Caco-2 (cell line): ENCODE data around the gene MCC. TPM values are rescaled to one million over a fixed set of nuclear protein-coding genes. Genes with fewer than 3 reads are reported as not detected.
"Not testable (repeated sequence)": the region's sequence is repeated elsewhere in the genome, so short reads cannot be mapped to it uniquely, and the experiment has no call there.

Source experiments
- BruUV-seq: library from RNA; stranded (reverse); fragments of 400-500 nt; replicated peaks from 2 replicates; lab custom pipeline; 2021; lab: Mats Ljungman, UMichigan
- CTCF ChIA-PET: fragments of 300-600 bp; sonication (Branson Sonifier 250); formaldehyde crosslinking; loops from one replicate; lab custom pipeline; 2022; ENCODE audit warnings: antibody characterized with exemption; lab: Charles Lee
- POLR2A ChIA-PET: fragments of 300-600 bp; sonication (Branson Sonifier 250); formaldehyde crosslinking; loops from one replicate; lab custom pipeline; 2022; ENCODE audit warnings: antibody characterized with exemption; lab: Charles Lee
- DNase-seq, 2 experiments: peaks; one replicate each; pipeline versions ENCODE4 v3.0.0 to v3.0.0-alpha.2; 2020 to 2022
- H3K27me3 ChIP-seq: replicated peaks from 2 replicates; pipeline ENCODE4 v1.6.0; 2011; ENCODE audit warnings: low read length; ENCODE audit not compliant: control insufficient read depth, insufficient read depth
- H3K36me3 ChIP-seq: 2 replicates; pipeline ENCODE4 v1.5.1; 2011; ENCODE audit warnings: low read length; ENCODE audit not compliant: control insufficient read depth, insufficient read depth
- H3K4me1 ChIP-seq: fragments of 250-450 bp; sonication (Bioruptor Pico); 2 replicates; pipeline ENCODE4 v1.5.1; 2020; ENCODE audit warnings: mild to moderate bottlenecking
- H3K4me3 ChIP-seq: 2 replicates; pipeline ENCODE4 v1.5.1; 2011; ENCODE audit warnings: low read depth, mild to moderate bottlenecking, control low read depth, low read length
- H3K9me3 ChIP-seq: fragments of 250-450 bp; sonication (Bioruptor Pico); 2 replicates; pipeline ENCODE4 v1.5.1; 2020; ENCODE audit warnings: mild to moderate bottlenecking, moderate library complexity
- H3K27ac Mint-ChIP-seq: one replicate; pipeline ENCODE4 v1.8.0; 2022; ENCODE audit warnings: mixed read lengths; ENCODE audit not compliant: unreplicated experiment
- H3K27me3 Mint-ChIP-seq: one replicate; pipeline ENCODE4 v1.8.0; 2022; ENCODE audit warnings: mixed read lengths; ENCODE audit not compliant: insufficient read depth, unreplicated experiment
- H3K36me3 Mint-ChIP-seq: one replicate; pipeline ENCODE4 v1.8.0; 2022; ENCODE audit warnings: mild to moderate bottlenecking, mixed read lengths; ENCODE audit not compliant: insufficient read depth, unreplicated experiment
- H3K4me1 Mint-ChIP-seq: one replicate; pipeline ENCODE4 v1.8.0; 2022; ENCODE audit warnings: low read depth, mixed read lengths; ENCODE audit not compliant: unreplicated experiment
- H3K4me3 Mint-ChIP-seq: one replicate; pipeline ENCODE4 v1.8.0; 2022; ENCODE audit warnings: mild to moderate bottlenecking, moderate library complexity, mixed read lengths; ENCODE audit not compliant: unreplicated experiment
- H3K9me3 Mint-ChIP-seq: one replicate; pipeline ENCODE4 v1.8.0; 2022; ENCODE audit warnings: mixed read lengths; ENCODE audit not compliant: unreplicated experiment
- intact Hi-C: fragments of 100-400 bp; cut with micrococcal nuclease; formaldehyde crosslinking; loops from one replicate; pipeline ENCODE4 v1.10.0; 2022; ENCODE audit not compliant: unreplicated experiment
- total RNA-seq: library from RNA; stranded (reverse); gene quantifications from 2 replicates; pipeline ENCODE4 v1.2.3, GENCODE V29; 2022
- TF ChIP-seq, protein P1 (sequence below), 2 experiments: fragments of 200-600 bp in 1 of 2; IDR thresholded peaks; 1 replicate in 1 of 2; 2 replicates in 1 of 2; pipeline versions ENCODE4 v1.5.1 to v1.8.0; 2011 to 2022; ENCODE audit warnings: antibody characterized with exemption in 1 of 2, control low read depth in 1 of 2, inconsistent platforms in 1 of 2, low read depth in 1 of 2, low read length in 1 of 2, mild to moderate bottlenecking in 1 of 2, moderate library complexity in 1 of 2; ENCODE audit not compliant: insufficient read depth in 1 of 2, severe bottlenecking in 1 of 2, unreplicated experiment in 1 of 2

MCC gene
- total RNA-seq, 1 experiment from 2014 or later, result 0.09 TPM

GRCh38 chr5:113075019-113075418, 413.2 kb downstream of the MCC start:
- ChIA-PET POLR2A (no interaction called here), CTCF (no interaction called here)
- H3K36me3 Mint-ChIP-seq, result no peaks in the 10 kb centered on the region
- intact Hi-C loops, result no loop called here
- no peak for DNase-seq
- peaks cover 4% of the 10 kb centered on the region for H3K27me3 Mint-ChIP-seq
- Histone ChIP-seq H3K36me3 (no peaks in the 10 kb centered on the region), H3K4me1 (no peaks in the 10 kb centered on the region), H3K9me3 (no peaks in the 10 kb centered on the region), H3K27me3 (no peaks in the 10 kb centered on the region), H3K4me3 (no peak overlapping the region)
- TF ChIP-seq, protein P1, sequence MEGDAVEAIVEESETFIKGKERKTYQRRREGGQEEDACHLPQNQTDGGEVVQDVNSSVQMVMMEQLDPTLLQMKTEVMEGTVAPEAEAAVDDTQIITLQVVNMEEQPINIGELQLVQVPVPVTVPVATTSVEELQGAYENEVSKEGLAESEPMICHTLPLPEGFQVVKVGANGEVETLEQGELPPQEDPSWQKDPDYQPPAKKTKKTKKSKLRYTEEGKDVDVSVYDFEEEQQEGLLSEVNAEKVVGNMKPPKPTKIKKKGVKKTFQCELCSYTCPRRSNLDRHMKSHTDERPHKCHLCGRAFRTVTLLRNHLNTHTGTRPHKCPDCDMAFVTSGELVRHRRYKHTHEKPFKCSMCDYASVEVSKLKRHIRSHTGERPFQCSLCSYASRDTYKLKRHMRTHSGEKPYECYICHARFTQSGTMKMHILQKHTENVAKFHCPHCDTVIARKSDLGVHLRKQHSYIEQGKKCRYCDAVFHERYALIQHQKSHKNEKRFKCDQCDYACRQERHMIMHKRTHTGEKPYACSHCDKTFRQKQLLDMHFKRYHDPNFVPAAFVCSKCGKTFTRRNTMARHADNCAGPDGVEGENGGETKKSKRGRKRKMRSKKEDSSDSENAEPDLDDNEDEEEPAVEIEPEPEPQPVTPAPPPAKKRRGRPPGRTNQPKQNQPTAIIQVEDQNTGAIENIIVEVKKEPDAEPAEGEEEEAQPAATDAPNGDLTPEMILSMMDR (IDR thresholded peaks at IDR 0.05; ENCODE audit: insufficient read depth in 1 of 2, low read depth in 1 of 2, low read length in 1 of 2, severe bottlenecking in 1 of 2, unreplicated experiment in 1 of 2), result no peak
- no peak overlapping the region for H3K27ac Mint-ChIP-seq
- no peaks in the 10 kb centered on the region for H3K4me1 Mint-ChIP-seq
- H3K9me3 Mint-ChIP-seq, result peaks cover 6% of the 10 kb centered on the region
- no peak overlapping the region for H3K4me3 Mint-ChIP-seq
- BruUV-seq, result no TSS peak

- H3K36me3 ChIP-seq, DNase-seq, H3K4me1 ChIP-seq, H3K27me3 ChIP-seq, H3K36me3 Mint-ChIP-seq, H3K9me3 Mint-ChIP-seq, H3K4me3 ChIP-seq, H3K4me1 Mint-ChIP-seq, BruUV-seq, H3K4me3 Mint-ChIP-seq, H3K27me3 Mint-ChIP-seq, H3K9me3 ChIP-seq, H3K27ac Mint-ChIP-seq, CTCF ChIA-PET, POLR2A ChIA-PET, intact Hi-C loops: not testable (repeated sequence)
Observed at GRCh38 chr5:113073629-113074034, 414.6 kb downstream of the MCC start.

DNA sequence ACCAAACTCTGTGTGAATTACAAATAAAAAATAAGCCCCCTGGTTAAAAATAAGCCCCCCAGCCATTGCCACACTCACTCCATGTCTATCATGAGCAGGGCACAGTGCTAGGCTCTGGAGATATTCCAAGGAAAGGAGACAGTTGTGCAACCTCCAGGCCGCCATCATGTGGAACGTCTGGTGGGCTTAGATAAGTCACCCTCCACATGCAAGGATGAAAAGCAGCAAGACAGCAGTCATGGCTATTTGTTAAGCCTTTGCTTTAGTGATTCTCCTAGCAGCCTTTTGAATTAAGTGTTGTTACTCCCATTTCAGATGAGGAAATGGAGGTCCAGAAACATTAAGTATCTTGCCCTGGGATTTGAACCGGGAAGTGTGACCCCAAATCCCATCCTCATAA, 416.9 kb downstream of the MCC start:
- intact Hi-C loops, result no loop called here
- H3K27ac Mint-ChIP-seq, result no peak overlapping the region
- Histone ChIP-seq H3K27me3 (no peaks in the 10 kb centered on the region), H3K4me3 (no peak overlapping the region), H3K36me3 (no peaks in the 10 kb centered on the region), H3K4me1 (no peaks in the 10 kb centered on the region), H3K9me3 (no peaks in the 10 kb centered on the region)
- ChIA-PET POLR2A (no interaction called here), CTCF (no interaction called here)
- BruUV-seq, result no TSS peak
- no peak overlapping the region for H3K4me3 Mint-ChIP-seq
- H3K4me1 Mint-ChIP-seq, result no peaks in the 10 kb centered on the region
- H3K27me3 Mint-ChIP-seq, result no peaks in the 10 kb centered on the region
- no peaks in the 10 kb centered on the region for H3K36me3 Mint-ChIP-seq
- TF ChIP-seq, protein P1 (IDR thresholded peaks at IDR 0.05; ENCODE audit: insufficient read depth in 1 of 2, low read depth in 1 of 2, low read length in 1 of 2, severe bottlenecking in 1 of 2, unreplicated experiment in 1 of 2), result no peak
- H3K9me3 Mint-ChIP-seq, result no peaks in the 10 kb centered on the region
- DNase-seq, result no peak

- no peaks in the 10 kb centered on the region for H3K36me3 ChIP-seq
- no peaks in the 10 kb centered on the region for H3K27me3 Mint-ChIP-seq
- intact Hi-C loops, result no loop called here
- H3K4me1 ChIP-seq, result no peaks in the 10 kb centered on the region
- POLR2A ChIA-PET, result no interaction called here
- no peak overlapping the region for H3K4me3 Mint-ChIP-seq
- H3K9me3 ChIP-seq, result no peaks in the 10 kb centered on the region
- H3K4me3 ChIP-seq, result no peak overlapping the region
- H3K9me3 Mint-ChIP-seq, result no peaks in the 10 kb centered on the region
- H3K4me1 Mint-ChIP-seq, result no peaks in the 10 kb centered on the region
- no peaks in the 10 kb centered on the region for H3K27me3 ChIP-seq
- DNase-seq, result no peak
- BruUV-seq, result no TSS peak
- TF ChIP-seq, protein P1 (IDR thresholded peaks at IDR 0.05; ENCODE audit: insufficient read depth in 1 of 2, low read depth in 1 of 2, low read length in 1 of 2, severe bottlenecking in 1 of 2, unreplicated experiment in 1 of 2), result no peak
- H3K36me3 Mint-ChIP-seq, result no peaks in the 10 kb centered on the region
- no peak overlapping the region for H3K27ac Mint-ChIP-seq
- CTCF ChIA-PET, result no interaction called here
Observed at GRCh38 chr5:113070901-113071300, 417.4 kb downstream of the MCC start.
